Brain microvascular endothelial cell (primary cell): Measurements from ENCODE around the gene SH3RF3.

Source experiments
- DNase-seq: peaks from one replicate; pipeline ENCODE4 v3.0.0-alpha.2; 2020
- H3K27ac ChIP-seq: fragments of 250-450 bp; sonication (Bioruptor Pico); 2 replicates; pipeline ENCODE4 v1.5.1; 2020; ENCODE audit warnings: mild to moderate bottlenecking, moderate library complexity
- H3K27me3 ChIP-seq: fragments of 250-450 bp; sonication (Bioruptor Pico); replicated peaks from 2 replicates; pipeline ENCODE4 v1.5.1; 2020; ENCODE audit warnings: mild to moderate bottlenecking
- H3K36me3 ChIP-seq: fragments of 250-450 bp; sonication (Bioruptor Pico); replicated peaks from 2 replicates; pipeline ENCODE4 v1.5.1; 2020; ENCODE audit warnings: mild to moderate bottlenecking
- H3K4me3 ChIP-seq: 2 replicates; pipeline ENCODE4 v1.5.1; 2011; ENCODE audit warnings: low read depth, mild to moderate bottlenecking, control low read depth, low read length, moderate library complexity
- in situ Hi-C: cut with HindIII; loops from 2 replicates; pipeline ENCODE4 v1.10.0; 2017; ENCODE audit warnings: low sequenced_read_pairs, low pct_ligation_motif_present
- TF ChIP-seq, protein P1 (sequence below): IDR thresholded peaks from 2 replicates; pipeline ENCODE4 v1.5.1; 2011; ENCODE audit warnings: low read depth, mild to moderate bottlenecking, moderate library complexity, low read length, control low read depth, inconsistent platforms; ENCODE audit errors: missing control alignments

Gene SH3RF3

DNA sequence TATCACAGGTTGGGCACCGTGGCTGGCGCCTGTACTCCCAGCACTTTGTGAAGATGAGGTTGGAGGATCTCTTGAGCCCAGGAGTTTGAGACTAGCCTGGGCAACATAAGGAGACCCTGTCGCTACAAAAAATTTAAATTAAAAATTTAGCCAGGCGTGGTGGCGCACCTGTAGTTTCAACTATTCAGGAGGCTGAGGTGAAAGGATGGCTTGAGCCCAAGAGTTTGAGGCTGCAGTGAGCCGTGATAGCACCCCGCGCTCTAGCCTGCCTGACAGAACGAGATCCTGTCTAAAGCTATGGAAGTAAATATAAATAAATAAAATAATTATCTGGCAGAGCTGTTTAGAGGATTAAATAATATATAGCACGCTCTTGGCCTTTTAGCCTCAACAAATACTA, 1.4 kb upstream of the SH3RF3 start:
- no peaks in the 10 kb centered on the region for H3K36me3 ChIP-seq
- TF ChIP-seq, protein P1, sequence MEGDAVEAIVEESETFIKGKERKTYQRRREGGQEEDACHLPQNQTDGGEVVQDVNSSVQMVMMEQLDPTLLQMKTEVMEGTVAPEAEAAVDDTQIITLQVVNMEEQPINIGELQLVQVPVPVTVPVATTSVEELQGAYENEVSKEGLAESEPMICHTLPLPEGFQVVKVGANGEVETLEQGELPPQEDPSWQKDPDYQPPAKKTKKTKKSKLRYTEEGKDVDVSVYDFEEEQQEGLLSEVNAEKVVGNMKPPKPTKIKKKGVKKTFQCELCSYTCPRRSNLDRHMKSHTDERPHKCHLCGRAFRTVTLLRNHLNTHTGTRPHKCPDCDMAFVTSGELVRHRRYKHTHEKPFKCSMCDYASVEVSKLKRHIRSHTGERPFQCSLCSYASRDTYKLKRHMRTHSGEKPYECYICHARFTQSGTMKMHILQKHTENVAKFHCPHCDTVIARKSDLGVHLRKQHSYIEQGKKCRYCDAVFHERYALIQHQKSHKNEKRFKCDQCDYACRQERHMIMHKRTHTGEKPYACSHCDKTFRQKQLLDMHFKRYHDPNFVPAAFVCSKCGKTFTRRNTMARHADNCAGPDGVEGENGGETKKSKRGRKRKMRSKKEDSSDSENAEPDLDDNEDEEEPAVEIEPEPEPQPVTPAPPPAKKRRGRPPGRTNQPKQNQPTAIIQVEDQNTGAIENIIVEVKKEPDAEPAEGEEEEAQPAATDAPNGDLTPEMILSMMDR = no peak
- no peak overlapping the region for H3K27ac ChIP-seq
- DNase-seq = no peak
- peaks cover 6% of the 10 kb centered on the region for H3K27me3 ChIP-seq
- in situ Hi-C loops = loop anchor here (25.0 kb wide), 2 partner anchors 185 to 360 kb away; no protein-coding TSS in a partner anchor
- H3K4me3 ChIP-seq = no peak overlapping the region

DNA sequence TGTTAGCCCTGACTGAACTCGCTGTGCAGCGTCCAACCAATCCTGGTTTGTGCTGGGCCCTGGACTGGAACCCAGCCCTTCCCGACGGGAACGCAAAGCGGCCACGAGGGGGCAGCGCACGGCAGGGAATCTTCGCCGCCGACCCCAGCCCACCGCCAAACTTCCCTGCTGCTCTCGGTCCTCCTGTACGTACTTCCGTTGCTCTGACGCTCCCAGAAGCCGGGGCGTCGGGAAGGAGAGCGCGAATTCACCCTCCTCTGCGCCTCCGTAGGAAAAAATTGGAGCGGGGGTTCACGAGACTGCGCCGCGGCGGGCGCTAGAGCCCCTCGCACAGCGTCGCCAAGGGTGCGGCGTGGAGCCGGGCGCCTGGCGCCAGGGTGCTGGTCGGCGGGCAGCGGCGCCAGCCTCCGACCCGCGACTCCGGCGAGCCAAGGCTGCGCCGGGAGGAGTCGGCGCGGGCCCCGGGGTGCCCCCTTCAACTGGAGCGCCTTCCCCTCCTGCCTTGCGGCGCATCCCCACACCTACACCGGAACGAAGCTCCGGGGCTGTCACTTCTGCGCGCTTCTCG, 873 bp upstream of the SH3RF3 start:
- Histone ChIP-seq H3K36me3 (no peaks in the 10 kb centered on the region), H3K4me3 (peak overlapping the region; percentile 84), H3K27me3 (peaks cover 2% of the 10 kb centered on the region), H3K27ac (peak overlapping the region; percentile 38)
- peak; percentile 81 for DNase-seq
- in situ Hi-C loops = loop anchor here (25.0 kb wide), 2 partner anchors 184 to 359 kb away; no protein-coding TSS in a partner anchor
- TF ChIP-seq, protein P1 = peak; percentile 93

DNA sequence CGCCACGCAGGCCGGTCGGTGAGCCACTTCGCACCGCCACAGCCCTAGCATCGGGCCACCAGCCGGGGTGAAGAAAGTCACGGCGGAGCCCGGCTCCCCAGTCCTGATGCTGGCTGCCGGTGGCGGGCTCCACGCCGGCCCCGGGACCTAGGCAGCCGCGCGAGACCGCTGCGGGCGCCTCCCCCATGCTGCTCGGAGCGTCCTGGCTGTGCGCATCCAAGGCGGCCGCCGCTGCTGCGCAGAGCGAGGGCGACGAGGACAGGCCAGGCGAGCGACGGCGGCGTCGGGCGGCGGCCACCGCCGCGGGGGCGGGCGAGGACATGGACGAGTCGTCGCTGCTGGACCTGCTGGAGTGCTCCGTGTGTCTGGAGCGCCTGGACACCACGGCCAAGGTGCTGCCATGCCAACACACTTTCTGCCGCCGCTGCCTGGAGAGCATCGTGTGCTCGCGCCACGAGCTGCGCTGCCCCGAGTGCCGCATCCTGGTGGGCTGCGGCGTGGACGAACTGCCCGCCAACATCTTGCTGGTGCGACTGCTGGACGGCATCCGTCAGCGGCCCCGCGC, 433 bp downstream of the SH3RF3 start:
- no peak for DNase-seq
- H3K4me3 ChIP-seq = peak overlapping the region; percentile 84
- no peak overlapping the region for H3K27ac ChIP-seq
- no peaks in the 10 kb centered on the region for H3K36me3 ChIP-seq
- in situ Hi-C loops = loop anchor here (25.0 kb wide), 2 partner anchors 183 to 358 kb away; no protein-coding TSS in a partner anchor
- TF ChIP-seq, protein P1 = no peak
- H3K27me3 ChIP-seq = peaks cover 2% of the 10 kb centered on the region

DNA sequence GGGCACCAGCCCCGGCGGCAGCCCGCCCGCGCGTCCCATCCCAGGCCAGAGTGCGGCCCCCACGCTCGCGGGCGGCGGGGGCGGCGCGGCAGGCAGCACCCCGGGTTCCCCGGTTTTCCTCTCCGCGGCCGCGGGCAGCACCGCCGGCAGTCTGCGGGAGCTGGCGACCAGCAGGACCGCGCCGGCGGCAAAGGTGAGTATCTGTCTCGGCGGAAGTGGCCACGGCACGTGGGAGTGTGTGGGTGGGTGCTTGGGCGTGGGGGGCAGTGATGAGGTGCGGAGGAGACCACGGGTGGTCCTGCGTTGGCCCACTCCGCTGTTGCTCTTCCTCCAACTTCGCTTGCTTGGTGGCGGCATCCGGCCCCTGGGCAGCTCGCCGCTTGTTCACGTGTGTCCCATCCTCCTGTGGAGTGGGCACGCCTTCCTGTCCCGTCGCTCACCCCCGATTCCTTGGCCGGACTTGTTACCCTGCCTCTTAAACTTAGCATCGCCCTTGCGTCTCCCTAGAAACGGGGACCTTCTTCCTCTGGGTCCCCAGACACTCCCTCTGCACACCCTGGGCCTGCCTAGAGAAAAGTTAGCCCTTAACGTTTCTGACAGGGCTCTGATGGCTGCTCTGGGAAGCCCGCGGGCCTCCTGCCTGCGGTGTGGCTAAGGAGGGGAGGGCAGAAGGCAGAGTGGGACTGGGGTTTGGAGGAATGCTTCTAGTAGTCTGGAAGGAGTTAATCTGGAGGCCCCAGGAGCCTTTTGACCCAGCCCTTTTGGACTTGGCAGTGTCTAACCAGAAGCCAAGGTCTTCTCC, 1.1 kb downstream of the SH3RF3 start:
- TF ChIP-seq, protein P1 = no peak
- DNase-seq = no peak
- H3K27ac ChIP-seq = no peak overlapping the region
- H3K36me3 ChIP-seq = no peaks in the 10 kb centered on the region
- in situ Hi-C loops = loop anchor here (25.0 kb wide), 2 partner anchors 182 to 357 kb away; no protein-coding TSS in a partner anchor
- peak overlapping the region; percentile 84 for H3K4me3 ChIP-seq
- peaks cover 2% of the 10 kb centered on the region for H3K27me3 ChIP-seq

DNA sequence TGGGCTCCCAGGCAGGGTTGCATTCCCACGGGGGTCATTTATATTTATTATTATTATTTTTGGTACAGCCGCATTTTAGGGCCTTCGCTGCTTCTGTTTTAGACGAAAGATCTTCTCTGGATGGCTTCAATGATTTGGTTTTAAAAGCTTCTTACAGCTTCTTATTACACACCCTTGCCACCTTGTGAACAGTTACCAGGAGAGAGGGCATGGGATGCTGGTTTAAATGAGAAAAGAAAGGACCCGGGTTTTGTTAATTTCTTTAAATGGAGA, 1.7 kb downstream of the SH3RF3 start:
- TF ChIP-seq, protein P1 = no peak
- Histone ChIP-seq H3K27ac (no peak overlapping the region), H3K4me3 (peak overlapping the region; percentile 84), H3K27me3 (peaks cover 2% of the 10 kb centered on the region), H3K36me3 (no peaks in the 10 kb centered on the region)
- in situ Hi-C loops = loop anchor here (25.0 kb wide), 2 partner anchors 182 to 357 kb away; no protein-coding TSS in a partner anchor
- DNase-seq = no peak
